WI38 (cell line): ENCODE data around the gene TSR2.

Experiments
- H3K4me3 ChIP-seq: 2 replicates; pipeline ENCODE4 v1.5.1; 2011; ENCODE audit warnings: low read depth, mild to moderate bottlenecking, control low read depth, low read length
- TF ChIP-seq, protein P1 (sequence below): IDR thresholded peaks from 2 replicates; pipeline ENCODE4 v1.5.1; 2012; ENCODE audit warnings: low read depth, mild to moderate bottlenecking, control low read depth, low read length

The TSR2 gene

DNA sequence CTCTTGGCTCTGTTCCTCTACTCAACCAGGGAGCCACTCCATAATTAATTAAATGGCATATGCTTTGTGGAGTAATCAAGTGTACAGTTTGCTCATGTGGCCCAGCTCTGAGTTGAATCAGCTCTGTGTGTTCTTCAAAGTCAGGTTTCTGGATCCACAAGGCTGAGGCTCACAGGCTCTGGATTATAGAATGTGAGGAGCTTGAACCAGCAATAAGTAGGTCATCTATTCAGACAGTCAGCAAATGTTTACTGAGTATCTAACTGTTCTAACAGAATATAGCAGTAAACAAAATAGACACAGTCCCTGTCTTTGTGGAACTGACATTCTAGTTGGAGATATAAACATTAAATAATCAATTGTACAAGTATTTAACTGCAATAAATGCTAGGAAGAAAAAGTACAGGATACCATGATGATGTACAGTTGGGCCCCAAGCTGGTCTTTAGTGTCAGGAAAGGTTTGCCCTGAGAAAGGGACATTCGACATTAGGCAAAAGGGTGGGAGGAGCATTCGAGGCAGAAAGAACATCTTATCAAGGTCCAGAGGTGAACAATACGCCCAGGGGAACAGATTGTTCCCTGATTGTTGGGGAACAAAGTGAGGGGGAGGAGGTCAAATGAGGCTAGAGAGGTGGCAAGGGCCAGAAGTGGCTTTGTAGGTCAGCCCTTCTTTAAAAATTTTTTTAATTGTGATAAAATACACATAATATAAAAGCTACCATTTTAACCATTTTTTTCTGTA is 20.5 kb upstream of the TSR2 start:
- TF ChIP-seq, protein P1, sequence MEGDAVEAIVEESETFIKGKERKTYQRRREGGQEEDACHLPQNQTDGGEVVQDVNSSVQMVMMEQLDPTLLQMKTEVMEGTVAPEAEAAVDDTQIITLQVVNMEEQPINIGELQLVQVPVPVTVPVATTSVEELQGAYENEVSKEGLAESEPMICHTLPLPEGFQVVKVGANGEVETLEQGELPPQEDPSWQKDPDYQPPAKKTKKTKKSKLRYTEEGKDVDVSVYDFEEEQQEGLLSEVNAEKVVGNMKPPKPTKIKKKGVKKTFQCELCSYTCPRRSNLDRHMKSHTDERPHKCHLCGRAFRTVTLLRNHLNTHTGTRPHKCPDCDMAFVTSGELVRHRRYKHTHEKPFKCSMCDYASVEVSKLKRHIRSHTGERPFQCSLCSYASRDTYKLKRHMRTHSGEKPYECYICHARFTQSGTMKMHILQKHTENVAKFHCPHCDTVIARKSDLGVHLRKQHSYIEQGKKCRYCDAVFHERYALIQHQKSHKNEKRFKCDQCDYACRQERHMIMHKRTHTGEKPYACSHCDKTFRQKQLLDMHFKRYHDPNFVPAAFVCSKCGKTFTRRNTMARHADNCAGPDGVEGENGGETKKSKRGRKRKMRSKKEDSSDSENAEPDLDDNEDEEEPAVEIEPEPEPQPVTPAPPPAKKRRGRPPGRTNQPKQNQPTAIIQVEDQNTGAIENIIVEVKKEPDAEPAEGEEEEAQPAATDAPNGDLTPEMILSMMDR, result no peak
- no peak overlapping the region for H3K4me3 ChIP-seq

DNA sequence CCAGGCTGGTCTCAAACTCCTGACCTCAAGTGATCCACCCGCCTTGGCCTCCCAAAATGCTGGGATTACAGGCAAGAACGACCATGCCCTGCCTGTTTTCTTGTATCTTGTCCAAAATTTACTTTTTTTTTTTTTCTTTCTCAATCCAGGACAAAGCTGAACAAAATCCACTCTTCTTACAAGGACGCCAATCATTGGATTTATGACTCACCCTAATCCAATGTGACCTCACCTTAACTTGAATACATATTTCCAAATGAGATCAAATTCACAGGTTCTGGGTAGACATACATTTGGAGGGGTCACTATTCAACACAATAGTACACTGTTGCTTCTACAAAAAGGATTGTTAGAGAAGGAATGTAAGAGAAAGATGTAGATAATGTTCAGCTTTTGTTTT is 18.0 kb upstream of the TSR2 start:
- no peak overlapping the region for H3K4me3 ChIP-seq
- TF ChIP-seq, protein P1, result no peak

DNA sequence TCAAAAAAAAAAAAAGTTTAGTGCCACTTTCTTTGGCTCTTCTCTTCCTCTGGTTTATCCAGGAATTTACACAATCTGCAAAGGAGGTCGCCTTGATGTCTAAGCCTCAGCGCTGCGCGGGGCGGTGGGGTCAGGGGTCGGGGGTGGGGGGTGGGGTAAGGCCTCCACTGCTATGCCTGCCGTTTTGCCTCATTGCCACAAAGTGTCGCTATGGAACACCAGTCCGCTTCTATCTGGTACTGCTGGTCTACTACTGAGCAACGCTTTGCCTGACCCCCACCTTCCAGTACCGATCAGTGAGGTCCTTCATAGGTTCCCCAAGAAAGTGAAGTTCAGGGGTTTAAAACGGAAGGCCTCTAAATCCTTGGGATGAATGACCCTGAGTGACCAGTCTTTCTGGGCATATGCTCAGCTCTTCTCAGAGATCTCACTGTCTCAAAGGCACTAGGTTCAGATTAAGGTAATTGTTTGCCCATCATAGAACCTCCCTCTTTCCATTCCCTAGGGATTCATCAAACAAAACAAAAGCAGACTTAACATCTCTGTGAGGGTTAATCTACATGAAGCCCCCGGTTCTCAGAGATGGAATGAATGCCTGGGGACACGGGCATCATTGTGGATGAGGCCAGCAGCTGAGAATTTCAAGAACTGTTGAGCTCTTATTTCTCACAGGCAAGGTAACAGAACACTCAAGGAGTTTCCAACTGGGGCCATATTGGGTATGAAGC is 16.9 kb upstream of the TSR2 start:
- TF ChIP-seq, protein P1, result no peak
- H3K4me3 ChIP-seq, result no peak overlapping the region

DNA sequence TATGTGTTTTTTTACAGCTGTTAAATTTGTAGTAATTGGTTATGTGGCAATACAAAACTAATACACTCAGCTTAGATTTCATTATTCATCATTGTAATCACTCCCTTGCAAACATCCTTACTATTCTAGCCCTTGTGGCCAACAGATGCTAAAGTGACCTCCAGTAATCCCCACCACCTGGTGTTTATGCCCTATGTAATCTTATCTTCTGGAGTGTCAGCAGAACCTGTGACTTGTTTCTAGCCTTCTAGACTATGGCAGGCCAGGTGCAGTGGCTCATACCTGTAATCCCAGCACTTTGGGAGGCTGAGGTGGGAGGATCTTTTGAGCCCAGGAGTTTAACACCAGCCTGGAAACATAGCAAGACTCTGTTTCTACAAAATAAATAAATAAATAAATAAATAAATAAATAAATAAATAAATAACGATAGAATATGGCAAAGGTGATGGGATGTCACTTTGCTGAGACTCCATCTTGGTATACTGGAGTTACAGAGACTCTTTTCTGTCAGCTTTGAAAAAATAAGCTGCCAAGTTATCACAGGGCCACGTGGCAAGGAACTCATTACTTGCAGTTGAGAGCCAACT is 12.3 kb upstream of the TSR2 start:
- TF ChIP-seq, protein P1, result no peak
- no peak overlapping the region for H3K4me3 ChIP-seq

DNA sequence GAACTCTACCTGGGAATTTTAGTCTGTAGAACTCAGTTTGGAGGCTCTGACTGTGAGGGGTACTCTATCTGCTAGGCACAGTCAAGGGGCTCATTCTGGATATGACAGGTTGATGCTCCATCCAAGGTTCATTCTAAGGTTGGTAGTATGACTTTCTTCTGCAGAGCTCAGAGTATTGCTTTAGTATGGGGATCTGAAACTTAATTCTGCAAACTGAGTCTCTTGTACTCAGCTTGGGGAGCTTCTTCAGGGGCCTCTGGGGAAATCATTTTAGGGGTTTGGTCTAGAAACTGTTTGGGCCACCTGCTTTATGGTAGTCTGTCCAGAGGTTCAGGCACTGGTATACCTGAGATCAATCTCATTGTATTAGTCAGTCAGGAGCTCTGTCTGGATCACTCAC is 9.7 kb upstream of the TSR2 start:
- H3K4me3 ChIP-seq, result no peak overlapping the region
- TF ChIP-seq, protein P1, result no peak

DNA sequence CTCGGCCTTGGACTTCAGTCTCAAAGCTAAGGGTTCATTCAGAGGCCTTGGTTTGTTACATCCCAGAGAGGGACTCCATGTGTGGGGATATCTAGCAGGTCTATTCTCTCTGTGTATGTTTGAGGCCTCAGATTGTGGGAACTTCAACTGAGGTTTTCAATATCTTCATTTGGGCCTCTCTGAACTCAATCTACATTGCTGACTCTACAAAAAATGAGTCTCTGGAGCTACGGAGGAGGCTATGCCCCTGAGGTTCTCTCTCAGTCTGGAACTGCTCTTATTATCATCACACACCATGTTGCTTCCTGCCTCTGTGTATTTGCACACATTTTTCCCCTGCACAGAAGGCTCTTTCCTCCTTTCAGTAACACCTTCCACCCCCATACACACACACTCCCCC is 5.1 kb upstream of the TSR2 start:
- TF ChIP-seq, protein P1, result no peak
- no peak overlapping the region for H3K4me3 ChIP-seq

DNA sequence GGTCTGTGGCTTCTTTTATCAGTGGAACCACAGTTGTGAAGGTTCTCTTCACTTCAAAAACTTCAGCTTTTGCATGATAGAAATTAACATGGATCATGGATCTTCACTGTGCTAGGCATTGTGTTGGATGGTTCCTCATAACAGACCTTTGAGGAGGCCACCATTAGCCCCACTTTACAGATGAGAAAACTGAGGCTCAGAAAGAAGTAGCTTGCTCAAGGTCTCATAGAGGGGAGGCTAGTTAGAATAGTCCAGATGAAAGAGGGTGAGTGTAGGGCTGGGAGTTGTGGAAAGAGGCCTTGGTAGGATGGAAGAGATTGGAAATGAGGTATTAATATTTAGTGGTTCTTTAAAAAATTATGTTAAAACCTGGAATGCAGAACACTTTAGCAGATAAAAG is 2.6 kb downstream of the TSR2 start:
- H3K4me3 ChIP-seq, result no peak overlapping the region
- TF ChIP-seq, protein P1, result no peak
